Midbrain (tissue), 1 donor: ENCODE results near the gene CC2D1A.

Experiments used
- DNase-seq: peaks from one replicate; lab custom pipeline; 2025; lab: John Stamatoyannopoulos, UW

The CC2D1A gene

GRCh38 chr19:13937479-13938300 lies 31.7 kb downstream of the CC2D1A start:
- DNase-seq = no peak

GRCh38 chr19:13938301-13939064 lies 32.5 kb downstream of the CC2D1A start, which contains the start of gene PODNL1:
PODNL1 (minus strand) TSS chr19:13938417; CDS start chr19:13938181, 236 bp downstream.
- DNase-seq = peak; percentile 17

- no peak for DNase-seq
Observed at GRCh38 chr19:13942023-13942684, 36.2 kb downstream of the CC2D1A start.

DNA sequence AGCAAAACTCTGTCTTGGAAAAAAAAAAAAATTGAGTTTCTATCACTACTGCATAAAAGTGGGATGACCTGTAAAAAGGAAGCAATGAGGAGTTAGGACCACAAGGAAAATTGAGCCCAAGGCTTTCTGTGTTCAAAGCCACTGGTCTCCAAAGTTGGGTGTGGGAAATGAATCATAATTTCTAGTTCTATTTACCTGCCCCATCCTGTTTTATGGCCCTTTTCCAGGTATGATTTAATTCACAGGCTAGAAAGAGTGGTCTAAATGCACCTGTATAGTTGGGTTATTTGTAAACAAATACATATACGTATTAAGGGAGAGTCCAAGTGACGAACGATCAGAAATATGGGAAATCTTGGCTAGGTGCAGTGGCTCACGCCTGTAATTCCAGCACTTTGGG lies 40.4 kb downstream of the CC2D1A start:
- no peak for DNase-seq

DNA sequence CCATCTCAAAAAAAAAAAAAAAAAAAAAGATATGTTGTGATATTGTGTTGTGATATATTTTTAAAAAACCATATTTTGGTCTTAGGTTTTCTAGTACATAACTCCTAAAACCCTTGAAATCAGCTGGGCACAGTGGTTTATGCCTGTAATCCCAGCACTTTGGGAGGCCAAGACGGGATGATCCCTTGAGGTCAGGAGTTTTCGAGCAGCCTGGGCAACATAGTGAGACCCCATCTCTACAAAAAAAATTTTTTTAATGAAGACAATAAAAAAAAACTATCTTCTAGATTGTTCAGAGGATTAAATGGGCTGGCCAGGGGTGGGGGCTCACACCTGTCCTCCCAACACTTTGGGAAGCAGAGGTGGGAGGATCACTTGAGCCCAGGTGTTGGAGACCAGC lies 45.0 kb downstream of the CC2D1A start:
- DNase-seq = no peak

DNA sequence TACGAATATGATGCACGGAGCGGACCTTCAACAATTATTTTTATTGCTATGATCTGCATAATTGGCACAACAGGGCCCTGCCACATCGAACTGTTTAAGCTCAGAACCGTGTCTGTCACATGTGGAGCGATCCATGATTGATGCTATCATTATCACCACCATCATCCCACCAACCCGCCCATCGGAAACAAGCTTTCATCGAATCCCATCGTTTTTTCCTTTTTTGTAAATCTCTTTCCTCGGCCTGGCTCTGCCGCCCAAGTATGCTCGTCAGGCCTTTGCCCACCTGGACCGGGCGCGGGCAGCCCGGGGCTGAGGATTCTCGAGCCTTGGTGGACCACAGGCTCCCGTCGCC lies 45.8 kb downstream of the CC2D1A start:
- no peak for DNase-seq

DNA sequence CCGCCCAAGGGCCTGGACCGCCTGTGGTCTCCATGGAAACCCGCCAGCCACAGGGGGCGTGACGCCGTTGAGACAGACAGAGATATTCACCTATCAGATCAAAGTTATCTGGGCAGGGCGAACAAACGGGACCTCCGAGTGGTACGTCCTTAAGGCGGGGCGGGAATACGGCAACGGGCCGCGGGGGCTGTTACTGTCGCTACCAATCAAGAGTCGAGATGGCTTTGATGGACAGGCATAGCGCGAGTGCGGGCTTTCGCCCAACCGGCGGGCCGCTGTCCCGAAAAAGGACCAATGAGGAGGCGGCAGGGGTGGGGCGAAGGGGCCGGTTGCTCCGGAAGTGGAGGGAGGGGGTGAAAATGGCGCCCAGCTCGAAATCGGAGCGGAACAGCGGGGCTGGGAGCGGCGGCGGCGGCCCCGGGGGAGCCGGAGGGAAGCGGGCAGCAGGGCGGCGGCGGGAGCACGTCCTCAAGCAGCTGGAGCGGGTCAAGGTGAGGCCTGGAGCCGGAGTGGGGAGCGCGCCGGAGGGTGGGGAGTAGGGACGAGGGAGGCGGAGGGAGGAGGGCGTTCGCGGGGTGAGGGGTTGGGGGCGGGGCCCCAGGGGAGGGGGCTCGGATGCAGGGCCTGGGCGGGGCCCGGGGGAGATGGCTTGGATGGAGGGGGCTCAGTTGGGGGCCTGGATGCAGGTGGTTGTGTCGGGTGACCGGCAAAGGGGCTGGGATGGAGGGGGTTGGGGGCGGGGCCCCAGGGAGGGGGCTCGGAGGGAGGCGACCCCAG lies 46.3 kb downstream of the CC2D1A start, which contains the start of gene DCAF15:
DCAF15 (plus strand) TSS at position 356 of the 777 bp plus-strand sequence; CDS start at position 360, 4 bp downstream.
- peak; percentile 100 for DNase-seq

- DNase-seq = no peak
Observed at GRCh38 chr19:13952931-13953531, 47.0 kb downstream of the CC2D1A start.

DNA sequence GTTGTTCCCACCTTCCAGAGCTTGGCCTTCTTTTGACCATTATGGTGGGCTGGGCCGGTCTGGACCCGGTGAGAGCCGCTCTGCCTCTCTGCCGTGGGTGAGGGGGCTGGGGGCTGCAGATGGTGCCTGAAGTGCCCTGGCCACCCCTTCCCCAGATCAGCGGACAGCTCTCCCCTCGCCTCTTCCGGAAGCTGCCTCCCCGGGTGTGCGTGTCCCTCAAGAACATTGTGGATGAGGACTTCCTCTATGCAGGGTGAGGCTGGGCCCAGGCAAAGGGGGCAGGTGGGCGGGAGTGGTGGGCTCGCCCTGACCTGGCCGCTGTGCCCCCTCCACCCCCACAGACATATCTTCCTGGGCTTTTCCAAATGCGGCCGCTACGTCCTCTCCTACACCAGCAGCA lies 48.2 kb downstream of the CC2D1A start:
- DNase-seq = no peak

- DNase-seq = no peak
Observed at GRCh38 chr19:13955662-13956364, 49.8 kb downstream of the CC2D1A start.

- no peak for DNase-seq
Observed at GRCh38 chr19:13956365-13956744, 50.4 kb downstream of the CC2D1A start.

GRCh38 chr19:13957051-13957450 lies 51.0 kb downstream of the CC2D1A start:
- no peak for DNase-seq

DNA sequence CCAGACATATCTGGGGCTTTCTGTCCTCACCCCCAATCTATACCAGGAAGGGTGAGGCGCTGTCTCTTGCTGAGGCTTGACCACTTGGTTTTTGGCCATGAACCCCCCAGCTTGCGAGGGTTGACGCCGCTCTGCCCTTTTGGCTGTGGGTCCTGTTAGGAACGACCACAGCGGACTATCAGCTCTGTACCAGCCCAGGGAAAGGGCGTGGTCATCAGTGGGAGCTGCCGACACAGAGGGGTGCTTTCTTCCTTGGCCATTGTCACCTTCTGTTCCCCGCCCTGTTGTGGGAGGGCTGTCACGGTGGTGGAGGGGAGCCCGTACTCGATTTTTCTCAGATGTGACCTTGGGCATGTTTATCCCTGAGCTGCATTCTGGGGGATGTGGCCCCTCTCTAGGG lies 52.0 kb downstream of the CC2D1A start:
- no peak for DNase-seq

GRCh38 chr19:13959141-13959961 lies 53.4 kb downstream of the CC2D1A start:
- DNase-seq = no peak

DNA sequence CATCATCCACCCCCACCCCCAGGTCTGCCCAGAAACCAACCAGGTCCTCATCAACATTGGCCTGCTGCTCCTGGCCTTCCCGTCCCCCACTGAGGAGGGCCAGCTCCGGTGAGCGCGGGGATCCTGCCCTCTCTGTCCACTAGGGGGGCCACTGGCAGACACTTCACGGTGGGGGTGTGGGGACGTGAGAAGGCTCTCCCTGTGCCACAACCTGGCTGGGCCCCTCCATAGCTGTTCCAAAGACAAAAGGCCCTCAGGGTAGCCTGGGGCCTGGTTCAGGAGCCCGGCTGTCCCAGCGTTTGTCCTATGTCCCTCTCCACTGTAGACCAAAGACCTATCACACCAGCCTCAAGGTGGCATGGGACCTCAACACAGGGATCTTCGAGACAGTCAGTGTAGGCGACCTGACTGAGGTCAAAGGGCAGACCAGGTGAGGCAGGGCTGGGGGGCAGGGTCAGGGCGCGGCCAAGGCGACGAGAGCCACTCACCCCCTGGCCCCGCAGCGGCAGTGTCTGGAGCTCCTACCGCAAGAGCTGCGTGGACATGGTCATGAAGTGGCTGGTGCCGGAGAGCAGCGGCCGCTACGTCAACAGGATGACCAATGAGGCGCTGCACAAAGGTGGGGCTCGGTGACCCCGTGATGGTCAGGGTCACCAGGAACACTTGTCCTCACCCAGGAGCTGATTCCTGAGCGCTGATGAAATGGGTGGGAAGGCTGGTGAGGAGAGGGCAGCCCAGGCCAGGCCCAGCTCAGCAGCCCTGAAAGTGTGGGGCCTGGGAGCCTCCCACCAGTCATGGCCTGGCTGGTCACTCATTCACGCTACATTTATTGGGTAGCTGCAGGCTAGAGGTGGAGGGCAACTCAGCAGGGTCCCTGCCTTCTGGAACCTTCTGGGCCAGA lies 54.2 kb downstream of the CC2D1A start:
- no peak for DNase-seq

DNA sequence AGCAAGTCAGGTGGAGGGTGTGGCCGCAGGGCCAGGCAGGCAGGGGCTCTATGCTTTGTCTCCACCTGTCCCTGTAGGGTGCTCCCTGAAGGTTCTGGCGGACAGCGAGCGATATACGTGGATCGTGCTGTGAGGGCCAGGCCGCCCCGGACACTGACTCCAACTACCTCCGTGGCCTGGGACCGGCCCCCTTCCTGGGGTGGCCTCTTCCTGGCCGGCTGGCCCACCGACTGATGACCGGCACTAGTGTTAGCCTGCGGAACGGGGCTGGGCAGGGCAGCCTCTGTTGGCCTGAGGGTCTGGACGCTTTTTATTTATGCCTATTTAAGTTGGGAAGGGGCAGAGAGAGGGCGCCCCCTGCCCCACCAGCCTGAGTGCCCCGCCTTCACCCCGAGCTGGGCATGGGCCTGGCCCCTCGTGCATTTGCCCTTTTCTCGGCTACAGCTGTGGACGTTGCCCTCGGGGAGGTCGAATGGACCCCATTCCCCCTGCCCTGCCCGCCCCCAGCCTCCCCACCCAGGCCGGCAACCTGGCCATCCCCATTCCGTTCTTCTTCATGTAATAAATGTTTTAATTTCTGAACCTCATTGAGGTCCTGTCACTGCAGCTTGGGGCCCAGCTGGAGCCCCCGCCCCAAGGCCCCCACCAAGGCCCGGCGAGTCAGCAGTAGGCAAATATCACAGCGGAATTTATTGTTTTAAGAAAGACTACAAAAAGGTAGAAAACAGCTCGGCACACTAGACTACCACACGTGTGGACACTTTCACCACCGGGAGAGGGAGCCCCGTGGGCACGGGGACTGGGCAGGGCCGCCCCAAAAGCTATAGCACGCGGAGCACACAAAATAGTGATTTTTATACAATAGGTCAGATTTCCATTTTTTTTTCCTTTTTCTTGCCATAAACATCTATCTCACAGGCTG lies 55.1 kb downstream of the CC2D1A start:
- DNase-seq = no peak

DNA sequence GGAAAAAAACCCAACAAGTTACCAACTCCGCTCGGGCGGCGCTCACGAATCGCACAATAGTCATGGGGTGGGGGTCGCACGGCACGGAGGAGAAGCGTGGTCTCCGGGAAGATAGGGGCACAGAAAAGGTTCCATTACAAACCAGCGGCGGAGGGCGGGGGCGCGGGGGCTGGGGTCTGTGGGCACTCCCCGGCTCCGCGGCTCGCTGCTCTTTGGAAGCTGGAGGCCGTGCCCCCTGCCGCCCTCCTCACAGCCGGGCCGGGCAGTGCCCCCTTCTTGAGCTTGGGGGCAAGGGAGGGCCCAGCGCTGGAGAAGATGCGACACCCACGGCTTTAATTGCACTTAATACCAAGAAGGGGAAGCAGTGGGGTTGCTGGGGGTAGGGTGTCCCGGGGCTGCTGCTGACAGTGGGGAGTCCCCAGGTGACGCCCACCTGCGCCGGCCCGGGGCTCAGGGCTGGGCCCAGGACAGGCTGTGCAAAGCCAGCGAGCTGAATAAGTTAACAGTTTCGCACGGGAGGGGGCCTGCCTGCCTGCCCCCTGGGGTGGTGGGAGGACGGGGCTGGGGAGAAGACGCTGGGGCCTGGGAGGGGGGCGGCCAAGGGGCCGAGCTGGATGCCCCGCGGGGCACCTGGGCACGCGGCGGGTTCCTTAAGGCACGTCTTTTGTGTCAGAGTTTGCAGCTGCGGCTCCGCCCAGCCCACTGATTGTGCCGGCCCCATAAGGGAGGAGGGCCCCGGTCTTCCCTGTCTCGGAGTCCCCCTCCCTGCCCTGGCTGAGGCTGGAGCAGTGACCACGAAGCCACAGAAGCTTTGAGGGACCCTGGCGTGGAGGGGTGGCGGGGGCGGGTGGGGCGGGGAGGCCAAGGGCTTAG lies 56.1 kb downstream of the CC2D1A start:
- no peak for DNase-seq
